Neuronal stem cell (in vitro differentiated cells): ENCODE data around the gene LRATD1.
"Not testable (repeated sequence)": the region's sequence is repeated elsewhere in the genome, so short reads cannot be mapped to it uniquely, and the experiment has no call there.

Experiments used
- DNase-seq: peaks from one replicate; pipeline ENCODE4 v3.0.0-alpha.2; 2013; ENCODE audit warnings: low spot score
- H2AFZ ChIP-seq: one replicate; pipeline ENCODE4 v1.6.1; 2013; ENCODE audit warnings: mild to moderate bottlenecking, low read length, inconsistent platforms
- H2AK5ac ChIP-seq: 2 replicates; pipeline ENCODE4 v1.6.1; 2013; ENCODE audit warnings: low read depth, mild to moderate bottlenecking, inconsistent platforms, low read length, moderate library complexity, mixed read lengths
- H2BK120ac ChIP-seq: 2 replicates; pipeline ENCODE4 v1.6.1; 2013; ENCODE audit warnings: low read depth, mild to moderate bottlenecking, inconsistent platforms, low read length, moderate library complexity, mixed read lengths
- H2BK12ac ChIP-seq: one replicate; pipeline ENCODE4 v1.6.1; 2013; ENCODE audit warnings: low read length, inconsistent platforms
- H2BK15ac ChIP-seq: 2 replicates; pipeline ENCODE4 v1.6.1; 2013; ENCODE audit warnings: mild to moderate bottlenecking, low read length, inconsistent platforms, mixed read lengths
- H2BK5ac ChIP-seq: one replicate; pipeline ENCODE4 v1.6.1; 2013; ENCODE audit warnings: inconsistent platforms, mild to moderate bottlenecking, low read length, moderate library complexity
- H3K14ac ChIP-seq: one replicate; pipeline ENCODE4 v1.6.1; 2013; ENCODE audit warnings: low read length, inconsistent platforms
- H3K18ac ChIP-seq: 2 replicates; pipeline ENCODE4 v1.6.1; 2013; ENCODE audit warnings: low read length, inconsistent platforms
- H3K23ac ChIP-seq: 2 replicates; pipeline ENCODE4 v1.6.1; 2013; ENCODE audit warnings: low read depth, mild to moderate bottlenecking, mixed read lengths, low read length, inconsistent platforms; ENCODE audit not compliant: poor library complexity
- H3K27ac ChIP-seq: replicated peaks from 3 replicates; pipeline ENCODE4 v1.5.1; 2013; ENCODE audit warnings: low read length, inconsistent platforms
- H3K27me3 ChIP-seq, 3 experiments: 2 replicates each; pipeline ENCODE4 v1.6.1; 2013; ENCODE audit warnings: low read length in 3 of 3, mild to moderate bottlenecking in 2 of 3, inconsistent platforms in 1 of 3, low read depth in 1 of 3, mixed read lengths in 1 of 3, moderate library complexity in 1 of 3; ENCODE audit not compliant: control insufficient read depth in 3 of 3, insufficient read depth in 3 of 3
- H3K36me3 ChIP-seq, 2 donors: replicated peaks in 1 of 2; 2 replicates each; pipeline ENCODE4 v1.6.1; 2013; ENCODE audit warnings: low read length in 2 of 2; ENCODE audit not compliant: control insufficient read depth in 2 of 2, insufficient read depth in 2 of 2
- H3K4ac ChIP-seq: 2 replicates; pipeline ENCODE4 v1.6.1; 2013; ENCODE audit warnings: inconsistent platforms, mild to moderate bottlenecking, low read length, moderate library complexity
- H3K4me1 ChIP-seq, 2 donors: 1 replicate in 1 of 2; 2 replicates in 1 of 2; pipeline ENCODE4 v1.6.1; 2013; ENCODE audit warnings: low read length in 2 of 2, low read depth in 1 of 2; ENCODE audit not compliant: control insufficient read depth in 2 of 2, insufficient read depth in 1 of 2
- H3K4me2 ChIP-seq: one replicate; pipeline ENCODE4 v1.6.1; 2013; ENCODE audit warnings: mild to moderate bottlenecking, low read length, inconsistent platforms; ENCODE audit not compliant: insufficient read depth, poor library complexity, severe bottlenecking
- H3K4me3 ChIP-seq, 2 donors: 2 replicates each; pipeline ENCODE4 v1.5.1; 2013; ENCODE audit warnings: low read length in 2 of 2, mild to moderate bottlenecking in 2 of 2, inconsistent platforms in 1 of 2, moderate library complexity in 1 of 2
- H3K79me1 ChIP-seq: one replicate; pipeline ENCODE4 v1.6.1; 2013; ENCODE audit warnings: low read depth, mild to moderate bottlenecking, inconsistent platforms, low read length, moderate library complexity
- H3K9ac ChIP-seq: one replicate; pipeline ENCODE4 v1.6.1; 2013; ENCODE audit warnings: mild to moderate bottlenecking, low read depth, low read length, inconsistent platforms; ENCODE audit not compliant: poor library complexity
- H3K9me3 ChIP-seq, 2 donors: replicated peaks in 1 of 2; 2 replicates each; pipeline versions ENCODE3 to v1.6.1; 2013; ENCODE audit warnings: low read length in 2 of 2, mild to moderate bottlenecking in 2 of 2, inconsistent platforms in 1 of 2, low read depth in 1 of 2, mixed read lengths in 1 of 2, moderate library complexity in 1 of 2; ENCODE audit not compliant: control insufficient read depth in 2 of 2, insufficient read depth in 1 of 2
- H4K8ac ChIP-seq: one replicate; pipeline ENCODE4 v1.6.1; 2013; ENCODE audit warnings: low read depth, mild to moderate bottlenecking, inconsistent platforms, low read length, moderate library complexity
- H4K91ac ChIP-seq: one replicate; pipeline ENCODE4 v1.6.1; 2013; ENCODE audit warnings: low read length, low read depth, mild to moderate bottlenecking, inconsistent platforms; ENCODE audit not compliant: poor library complexity
- WGBS, 2 donors: extraction: QIAGEN DNeasy Blood & Tissue Kit; methylation state at CpG; one replicate each; pipeline ENCODE4 v1.1.7; 2013; ENCODE audit warnings: missing lambda C conversion rate in 2 of 2, mixed read lengths in 1 of 2; ENCODE audit not compliant: insufficient read length in 2 of 2, insufficient replicate concordance in 1 of 2; ENCODE audit errors: extremely low coverage in 2 of 2; 5-methylcytosine and 5-hydroxymethylcytosine counted together

LRATD1 gene

DNA sequence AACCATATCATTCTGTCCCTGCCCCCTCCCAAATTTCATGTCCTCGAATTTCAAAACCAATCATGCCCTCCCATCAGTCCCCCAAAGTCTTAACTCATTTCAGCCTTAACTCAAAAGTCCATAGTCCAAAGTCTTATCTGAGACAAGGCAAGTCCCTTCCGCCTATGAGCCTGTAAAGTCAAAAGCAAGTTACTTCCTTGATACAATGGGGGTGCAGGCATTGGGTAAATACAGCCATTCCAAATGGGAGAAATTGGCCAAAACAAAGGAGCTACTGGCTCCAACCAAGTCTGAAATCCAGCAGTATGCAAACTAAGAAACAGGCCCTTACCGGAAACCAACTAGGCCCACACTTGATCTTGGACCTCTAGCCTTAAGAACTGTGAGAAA lies 10.0 kb upstream of the LRATD1 start:
- not testable (repeated sequence) for H3K4ac ChIP-seq, H2AFZ ChIP-seq, H2BK5ac ChIP-seq, H3K27me3 ChIP-seq, H2BK120ac ChIP-seq, H3K9me3 ChIP-seq, H3K23ac ChIP-seq, H3K36me3 ChIP-seq, H3K4me2 ChIP-seq, H3K9ac ChIP-seq, DNase-seq, H2BK12ac ChIP-seq, H4K8ac ChIP-seq, H3K4me3 ChIP-seq, H3K4me1 ChIP-seq, H4K91ac ChIP-seq, H2BK15ac ChIP-seq, H3K18ac ChIP-seq, H3K14ac ChIP-seq, H2AK5ac ChIP-seq, H3K27ac ChIP-seq, H3K79me1 ChIP-seq
- WGBS, 2 donors = no CpG with 5 or more reads among the region's 3 CpGs

- no CpG with 5 or more reads among the region's 1 CpG for WGBS, 2 donors
- H3K18ac ChIP-seq = no peak overlapping the region
- no peak overlapping the region for H4K8ac ChIP-seq
- H3K4me3 ChIP-seq = no peak overlapping the region
- H3K27ac ChIP-seq = no peak overlapping the region
- no peak overlapping the region for H2BK120ac ChIP-seq
- peaks cover 0 to 2% of the 10 kb centered on the region in 2 donors for H3K4me1 ChIP-seq
- H3K4ac ChIP-seq = no peak overlapping the region
- H2AFZ ChIP-seq = no peak overlapping the region
- no peak overlapping the region for H2BK15ac ChIP-seq
- no peaks in the 10 kb centered on the region for H3K79me1 ChIP-seq
- no peaks in the 10 kb centered on the region for H3K9me3 ChIP-seq
- H3K4me2 ChIP-seq = no peak overlapping the region
- H3K14ac ChIP-seq = no peak overlapping the region
- no peak overlapping the region for H2AK5ac ChIP-seq
- H4K91ac ChIP-seq = no peak overlapping the region
- no peaks in the 10 kb centered on the region for H3K36me3 ChIP-seq
- H2BK5ac ChIP-seq = no peak overlapping the region
- H3K23ac ChIP-seq = no peak overlapping the region
- no peak for DNase-seq
- H3K27me3 ChIP-seq = no peaks in the 10 kb centered on the region
- H2BK12ac ChIP-seq = no peak overlapping the region
- H3K9ac ChIP-seq = no peak overlapping the region
These were observed 9.3 kb upstream of the LRATD1 start for GRCh38 chr2:14623237-14623636.

DNA sequence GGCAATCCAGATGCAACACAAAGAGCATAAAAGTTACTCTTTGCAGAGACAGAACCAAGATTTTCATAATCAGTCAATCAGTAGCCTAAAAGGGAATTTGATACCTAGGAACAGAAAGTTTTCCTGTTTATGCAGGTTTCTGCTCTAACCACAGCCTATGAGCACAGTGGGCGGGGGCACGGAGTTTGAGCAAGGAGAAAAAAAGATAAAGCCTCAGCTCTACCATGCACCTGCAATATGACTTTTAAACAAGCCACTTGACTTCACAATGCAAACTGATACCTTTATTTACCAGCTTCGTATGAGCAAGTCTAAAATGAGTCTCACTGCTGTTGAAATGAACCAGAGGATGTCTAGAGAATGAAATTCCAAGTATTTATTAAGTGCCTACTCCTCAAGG lies 5.6 kb upstream of the LRATD1 start:
- WGBS, 2 donors = no CpG with 5 or more reads among the region's 3 CpGs
- Histone ChIP-seq H4K91ac (no peak overlapping the region), H3K4me3 (no peak overlapping the region), H2BK12ac (no peak overlapping the region), H2BK15ac (no peak overlapping the region), H3K18ac (no peak overlapping the region), H3K79me1 (no peaks in the 10 kb centered on the region), H3K4me2 (no peak overlapping the region), H2BK120ac (no peak overlapping the region), H3K27ac (no peak overlapping the region), H3K9me3 (no peaks in the 10 kb centered on the region), H3K9ac (no peak overlapping the region), H3K14ac (no peak overlapping the region), H3K27me3 (peaks cover 0 to 32% (median under 1%) of the 10 kb centered on the region in 3 experiments), H2AFZ (no peak overlapping the region), H3K23ac (no peak overlapping the region), H3K4ac (no peak overlapping the region), H2AK5ac (no peak overlapping the region), H2BK5ac (no peak overlapping the region), H3K36me3 (no peaks in the 10 kb centered on the region), H4K8ac (no peak overlapping the region), H3K4me1 (peaks cover 0 to 2% of the 10 kb centered on the region in 2 donors)
- DNase-seq = no peak

DNA sequence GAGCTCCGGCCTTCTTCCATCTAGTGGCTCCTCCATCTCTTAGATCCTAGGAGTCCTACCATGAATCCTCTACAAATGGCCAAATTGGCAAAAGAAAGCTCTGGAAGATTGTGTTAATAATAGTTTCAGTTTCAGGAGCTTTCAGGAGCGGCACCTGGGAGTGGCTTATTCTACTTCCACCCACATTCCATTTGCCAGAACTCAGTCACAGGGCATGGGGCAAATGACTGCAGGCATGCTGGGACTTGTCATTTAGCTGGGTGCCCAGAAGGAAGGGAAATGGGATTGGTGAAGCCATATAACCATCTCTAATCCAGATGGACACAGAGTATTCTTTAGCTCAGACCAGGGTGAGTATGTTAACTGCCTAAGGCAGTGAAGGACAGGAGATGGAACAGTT lies 3.6 kb upstream of the LRATD1 start:
- Histone ChIP-seq H2AK5ac (no peak overlapping the region), H4K8ac (no peak overlapping the region), H3K4me2 (no peak overlapping the region), H3K36me3 (no peaks in the 10 kb centered on the region), H4K91ac (no peak overlapping the region), H2BK15ac (no peak overlapping the region), H3K4me1 (peaks cover 0 to 5% of the 10 kb centered on the region in 2 donors), H3K18ac (no peak overlapping the region), H3K27me3 (peaks cover 3 to 51% (median 13%) of the 10 kb centered on the region in 3 experiments), H2BK120ac (no peak overlapping the region), H3K9ac (no peak overlapping the region), H2AFZ (no peak overlapping the region), H3K4ac (no peak overlapping the region), H3K23ac (no peak overlapping the region), H3K9me3 (no peaks in the 10 kb centered on the region), H3K27ac (no peak overlapping the region), H3K4me3 (no peak overlapping the region), H3K79me1 (no peaks in the 10 kb centered on the region), H2BK12ac (no peak overlapping the region), H3K14ac (no peak overlapping the region), H2BK5ac (no peak overlapping the region)
- DNase-seq = no peak
- WGBS, 2 donors = no CpG with 5 or more reads among the region's 2 CpGs
